WTC11 (cell line): ENCODE measurements around the gene SLC1A3. TPM values are rescaled to one million over a fixed set of nuclear protein-coding genes. Genes with fewer than 3 reads are reported as not detected.

Source experiments
- ATAC-seq: fragments of 200-7000 bp; cut with Tn5 transposase; 2 replicates; pipeline ENCODE4 v1.10.0; 2021; ENCODE audit warnings: mild to moderate bottlenecking, moderate library complexity
- Bru-seq: library from RNA; stranded (reverse); fragments of 400-500 nt; gene quantifications from one replicate; lab custom pipeline; 2021; lab: Mats Ljungman, UMichigan
- CTCF ChIA-PET: fragments of 300-600 bp; sonication (Branson Sonifier 250); formaldehyde crosslinking; loops from one replicate; lab custom pipeline; 2021; ENCODE audit warnings: antibody characterized with exemption; lab: Charles Lee
- POLR2A ChIA-PET: fragments of 350-600 bp; sonication (Branson Sonifier 250); formaldehyde crosslinking; loops from one replicate; lab custom pipeline; 2021; ENCODE audit warnings: antibody characterized with exemption; lab: Charles Lee
- DNase-seq: peaks from one replicate; pipeline ENCODE4 v3.0.0; 2021; ENCODE audit warnings: low spot score
- H3K27ac Mint-ChIP-seq: 2 replicates; pipeline ENCODE4 v1.8.0; 2021; ENCODE audit warnings: mixed read lengths
- H3K27me3 Mint-ChIP-seq: 2 replicates; pipeline ENCODE4 v1.8.0; 2021; ENCODE audit warnings: low read depth, mild to moderate bottlenecking, moderate library complexity, mixed read lengths
- H3K36me3 Mint-ChIP-seq: 2 replicates; pipeline ENCODE4 v1.8.0; 2021; ENCODE audit warnings: mixed read lengths
- H3K4me1 Mint-ChIP-seq: 2 replicates; pipeline ENCODE4 v1.8.0; 2022; ENCODE audit warnings: mixed read lengths
- H3K4me3 Mint-ChIP-seq: 2 replicates; pipeline ENCODE4 v1.8.0; 2021; ENCODE audit warnings: mild to moderate bottlenecking, moderate library complexity, mixed read lengths
- H3K9me3 Mint-ChIP-seq: 2 replicates; pipeline ENCODE4 v1.8.0; 2021; ENCODE audit warnings: mixed read lengths
- E2F4 ChIP-seq: sonication (generic); formaldehyde crosslinking; IDR thresholded peaks from 2 replicates; pipeline ENCODE4 v1.8.1; 2022; ENCODE audit warnings: low read depth, mild to moderate bottlenecking, moderate library complexity, missing genetic modification reagents, borderline replicate concordance
- FOXK1 ChIP-seq: sonication (generic); formaldehyde crosslinking; IDR thresholded peaks from 2 replicates; pipeline ENCODE4 v1.8.0; 2022; ENCODE audit warnings: mild to moderate bottlenecking, moderate library complexity, missing genetic modification reagents
- GTF2I ChIP-seq: fragments of 250-450 bp; sonication (Bioruptor Pico); conservative IDR thresholded peaks from 2 replicates; pipeline ENCODE4 v1.4.0; 2021; ENCODE audit warnings: mild to moderate bottlenecking
- MAX ChIP-seq: sonication (generic); formaldehyde crosslinking; IDR thresholded peaks from 2 replicates; pipeline ENCODE4 v1.8.0; 2022; ENCODE audit warnings: mild to moderate bottlenecking, missing genetic modification reagents
- NFYB ChIP-seq: sonication (generic); formaldehyde crosslinking; conservative IDR thresholded peaks from 2 replicates; pipeline ENCODE4 v1.8.0; 2022; ENCODE audit warnings: low read depth, missing genetic modification reagents
- NR1H2 ChIP-seq: sonication (generic); formaldehyde crosslinking; IDR thresholded peaks from 2 replicates; pipeline ENCODE4 v1.9.0; 2021; ENCODE audit warnings: mild to moderate bottlenecking, moderate library complexity, missing genetic modification reagents
- NR2C2 ChIP-seq: sonication (generic); formaldehyde crosslinking; IDR thresholded peaks from 2 replicates; pipeline ENCODE4 v1.8.0; 2022; ENCODE audit warnings: mild to moderate bottlenecking, missing genetic modification reagents
- SMAD3 ChIP-seq: sonication (generic); formaldehyde crosslinking; IDR thresholded peaks from 2 replicates; pipeline ENCODE4 v1.8.0; 2022; ENCODE audit warnings: missing genetic modification reagents, mild to moderate bottlenecking, borderline replicate concordance
- SOX15 ChIP-seq: fragments of 250-450 bp; sonication (Bioruptor Pico); IDR thresholded peaks from 2 replicates; pipeline ENCODE4 v1.9.0; 2021; ENCODE audit warnings: mild to moderate bottlenecking
- USF2 ChIP-seq: sonication (generic); formaldehyde crosslinking; IDR thresholded peaks from 2 replicates; pipeline ENCODE4 v1.8.1; 2023; ENCODE audit warnings: mild to moderate bottlenecking, missing genetic modification reagents, moderate library complexity
- ZNF232 ChIP-seq: sonication (generic); formaldehyde crosslinking; IDR thresholded peaks from 2 replicates; pipeline ENCODE4 v1.8.0; 2022; ENCODE audit warnings: mild to moderate bottlenecking, missing genetic modification reagents
- ZNF263 ChIP-seq: sonication (generic); formaldehyde crosslinking; IDR thresholded peaks from 2 replicates; pipeline ENCODE4 v1.8.1; 2022; ENCODE audit warnings: low read depth, mild to moderate bottlenecking, moderate library complexity, missing genetic modification reagents
- ZNF416 ChIP-seq: fragments of 250-450 bp; sonication (Bioruptor Pico); IDR thresholded peaks from 2 replicates; pipeline ENCODE4 v1.9.0; 2021; ENCODE audit warnings: mild to moderate bottlenecking, inconsistent platforms
- ZNF532 ChIP-seq: fragments of 250-450 bp; sonication (Bioruptor Pico); IDR thresholded peaks from 2 replicates; pipeline ENCODE4 v1.9.0; 2021; ENCODE audit warnings: mild to moderate bottlenecking, borderline replicate concordance
- ZNF671 ChIP-seq: fragments of 250-450 bp; sonication (Bioruptor Pico); IDR thresholded peaks from 2 replicates; pipeline ENCODE4 v1.8.0; 2021; ENCODE audit warnings: mild to moderate bottlenecking
- long read RNA-seq, 3 experiments: library from RNA in 1 of 3; library from capped mRNA in 1 of 3; library from polyadenylated mRNA in 1 of 3; unstranded in 2 of 3; stranded (forward) in 1 of 3; transcript quantifications; one replicate each; pipeline ENCODE4 v2.0.0, GENCODE V29; 2021
- total RNA-seq: library from RNA; stranded (reverse); gene quantifications from 3 replicates; pipeline ENCODE4 v1.2.3, GENCODE V29; 2021

The SLC1A3 gene
- total RNA-seq (45.9 to 77.9 TPM (median 53.8 TPM) in 3 replicates), Bru-seq, nascent RNA (percentile 96 among the genes with signal in this experiment)
- long read RNA-seq, experiment 1, full-length matches to known transcripts = 93 of 174 reads
- long read RNA-seq, experiment 1, partial matches to known transcripts = 28 of 174 reads
- long read RNA-seq, experiment 1, other reads (novel, unspliced or antisense) = 53 of 174 reads
- long read RNA-seq, experiment 2, full-length matches to known transcripts = 8 of 34 reads
- long read RNA-seq, experiment 2, partial matches to known transcripts = 9 of 34 reads
- long read RNA-seq, experiment 2, other reads (novel, unspliced or antisense) = 17 of 34 reads
- long read RNA-seq, experiment 3, full-length matches to known transcripts = 6 of 20 reads
- long read RNA-seq, experiment 3, partial matches to known transcripts = 2 of 20 reads
- long read RNA-seq, experiment 3, other reads (novel, unspliced or antisense) = 12 of 20 reads

GRCh38 chr5:36606428-36607113, at the start of gene SLC1A3:
Gene SLC1A3 (plus strand): TSS chr5:36606606. CDS start chr5:36608424, 1,818 bp downstream.
- peak within 1 kb of the TSS; percentile 98 for H3K4me3 Mint-ChIP-seq
- peaks cover 33% of the 10 kb centered on the region for H3K36me3 Mint-ChIP-seq
- H3K4me1 Mint-ChIP-seq = peaks cover 80% of the 10 kb centered on the region
- H3K9me3 Mint-ChIP-seq = no peaks in the 10 kb centered on the region
- POLR2A ChIA-PET = interaction anchor here (0.7 to 2.0 kb wide), 4 partner anchors 10 to 83 kb away, joined by 3 to 6 read pairs (median 3); no protein-coding TSS in a partner anchor
- peak; percentile 63; the same call in 1 of the 2 replicates for TF ChIP-seq ZNF232
- 0 out of 2 replicates have a peak, but pooled peaks have one; percentile 44 for TF ChIP-seq SMAD3 (CRISPR knock-in tag)
- TF ChIP-seq ZNF671 (CRISPR knock-in tag) = no peak
- TF ChIP-seq USF2 (CRISPR knock-in tag) = 0 out of 2 replicates have a peak, but pooled peaks have one; percentile 34
- peak; percentile 74 for TF ChIP-seq MAX
- TF ChIP-seq FOXK1 (CRISPR knock-in tag) = peak; percentile 59
- TF ChIP-seq NR2C2 (CRISPR knock-in tag) = no peak
- no peak for TF ChIP-seq NFYB
- peak; percentile 73; the same call in 1 of the 2 replicates for TF ChIP-seq ZNF263
- no peak for TF ChIP-seq E2F4 (CRISPR knock-in tag)
- TF ChIP-seq, all 79 proteins: peak for 6
- DNase-seq = peak; percentile 62
- CTCF ChIA-PET = interaction anchor here (0.9 to 1.8 kb wide), 5 partner anchors 13 to 189 kb away, joined by 3 to 8 read pairs (median 5); no protein-coding TSS in a partner anchor
- Mint-ChIP-seq H3K27ac (peak within 1 kb of the TSS; percentile 95), H3K27me3 (no peaks in the 10 kb centered on the region)
- peak; percentile 87 for ATAC-seq

GRCh38 chr5:36558641-36559040, 47.8 kb upstream of the SLC1A3 start:
- POLR2A ChIA-PET = no interaction called here
- no peak for ATAC-seq
- no peak for TF ChIP-seq SOX15 (CRISPR knock-in tag)
- no peak for TF ChIP-seq NR1H2 (CRISPR knock-in tag)
- TF ChIP-seq NR2C2 (CRISPR knock-in tag) = no peak
- no peak for TF ChIP-seq ZNF416
- TF ChIP-seq GTF2I (CRISPR knock-in tag) = no peak
- TF ChIP-seq ZNF532 (CRISPR knock-in tag) = no peak
- TF ChIP-seq, all 79 proteins: peak for 0
- no peak for DNase-seq
- peaks cover 19% of the 10 kb centered on the region for H3K9me3 Mint-ChIP-seq
- no peaks in the 10 kb centered on the region for H3K4me1 Mint-ChIP-seq
- CTCF ChIA-PET = no interaction called here
- H3K27ac Mint-ChIP-seq = no peak overlapping the region
- no peaks in the 10 kb centered on the region for H3K36me3 Mint-ChIP-seq
- H3K27me3 Mint-ChIP-seq = no peaks in the 10 kb centered on the region
- no peak overlapping the region for H3K4me3 Mint-ChIP-seq
